Ascending aorta (tissue), 2 donors: ENCODE measurements around the gene DPP9. TPM values are rescaled to one million over a fixed set of nuclear protein-coding genes. Genes with fewer than 3 reads are reported as not detected.

Experiments
- DNase-seq, 2 donors: peaks; one replicate each; pipeline ENCODE4 v3.0.0-alpha.2; 2019; ENCODE audit warnings: low spot score in 2 of 2
- H3K27ac ChIP-seq, 2 donors: fragments of 200-600 bp; sonication (generic); one replicate each; pipeline ENCODE4 v1.5.1; 2016 to 2017; ENCODE audit warnings: mild to moderate bottlenecking in 1 of 2
- H3K27me3 ChIP-seq: fragments of 200-600 bp; sonication (generic); one replicate; pipeline ENCODE4 v1.5.1; 2017
- H3K36me3 ChIP-seq, 2 donors: fragments of 200-600 bp; sonication (generic); one replicate each; pipeline ENCODE4 v1.5.1; 2016
- H3K4me1 ChIP-seq, 2 donors: fragments of 200-600 bp; sonication (generic); one replicate each; pipeline ENCODE4 v1.5.1; 2016 to 2017; ENCODE audit warnings: mild to moderate bottlenecking in 1 of 2
- H3K4me3 ChIP-seq, 2 donors: fragments of 200-600 bp; sonication (generic); one replicate each; pipeline ENCODE4 v1.5.1; 2016 to 2017; ENCODE audit warnings: mild to moderate bottlenecking in 1 of 2
- H3K9me3 ChIP-seq, 2 donors: fragments of 200-600 bp; sonication (generic); one replicate each; pipeline ENCODE4 v1.5.1; 2016
- intact Hi-C: fragments of 100-400 bp; cut with DNase I; formaldehyde crosslinking; loops from one replicate; pipeline ENCODE4 v1.15.1; 2023
- total RNA-seq: library from RNA; depleted of rRNA; stranded (reverse); fragments of >200 nt; gene quantifications from one replicate; pipeline ENCODE4 v1.1.0, GENCODE V29; 2016
- TF ChIP-seq, protein P1 (sequence below), 3 experiments: fragments of 200-600 bp in 2 of 3; fragments of 450-650 bp in 1 of 3; sonication (generic) in 2 of 3; IDR thresholded peaks; one replicate each; pipeline ENCODE4 v1.5.1; 2016 to 2019; ENCODE audit warnings: antibody characterized with exemption in 3 of 3, mild to moderate bottlenecking in 1 of 3, moderate library complexity in 1 of 3

DPP9 gene
- total RNA-seq, 1 donor from 2014 or later, result 72.2 TPM

DNA sequence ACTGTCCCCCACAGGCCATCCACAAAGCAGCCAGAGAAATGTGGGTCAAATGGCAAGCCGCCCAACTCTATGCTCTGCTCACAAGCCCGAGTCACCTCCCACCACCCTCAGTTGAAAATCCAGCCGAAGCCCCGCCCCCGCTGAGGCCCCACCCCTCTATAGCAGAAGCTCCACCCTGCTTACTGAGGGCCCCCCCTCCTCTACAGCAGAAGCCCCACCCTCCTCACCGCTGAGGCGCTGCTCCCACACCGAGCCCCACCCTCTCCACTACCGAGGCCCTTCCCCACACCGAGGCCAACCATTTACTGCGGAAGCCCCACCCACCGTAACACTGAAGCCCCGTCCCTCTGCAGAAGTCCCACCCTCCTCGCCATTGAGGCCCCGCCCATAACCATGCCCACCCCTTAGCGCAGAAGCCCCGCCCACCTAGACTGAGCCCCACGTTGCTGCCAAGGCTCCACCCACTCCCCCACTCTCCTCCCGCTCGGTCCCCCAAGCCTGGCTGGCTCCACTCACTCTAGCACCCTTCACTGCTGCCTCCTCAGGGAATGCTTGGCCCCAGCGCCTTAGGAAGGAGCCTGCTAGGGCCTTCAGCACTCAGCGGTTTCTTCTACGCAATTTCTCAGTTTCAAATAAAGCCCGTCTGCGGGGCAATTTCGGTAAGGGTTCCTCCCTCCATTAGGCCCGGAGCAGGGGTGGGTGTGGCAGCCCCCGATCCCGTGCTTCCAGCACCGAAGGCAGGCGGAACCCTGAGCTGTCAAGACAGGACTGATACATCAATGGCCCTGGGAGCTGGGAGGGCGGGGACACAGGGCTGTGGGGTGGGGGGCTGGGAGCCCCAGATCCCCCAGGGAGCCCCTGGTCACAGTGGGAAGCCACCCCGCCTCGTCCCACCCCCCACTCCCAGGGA, 44.5 kb downstream of the DPP9 start:
- H3K36me3 ChIP-seq, result peaks cover 72 to 84% of the 10 kb centered on the region in 2 donors
- H3K4me3 ChIP-seq, result no peak overlapping the region
- H3K9me3 ChIP-seq, result no peaks in the 10 kb centered on the region
- no peak overlapping the region for H3K27ac ChIP-seq
- intact Hi-C loops, result no loop called here
- H3K4me1 ChIP-seq, result no peaks in the 10 kb centered on the region
- no peaks in the 10 kb centered on the region for H3K27me3 ChIP-seq
- TF ChIP-seq, protein P1, sequence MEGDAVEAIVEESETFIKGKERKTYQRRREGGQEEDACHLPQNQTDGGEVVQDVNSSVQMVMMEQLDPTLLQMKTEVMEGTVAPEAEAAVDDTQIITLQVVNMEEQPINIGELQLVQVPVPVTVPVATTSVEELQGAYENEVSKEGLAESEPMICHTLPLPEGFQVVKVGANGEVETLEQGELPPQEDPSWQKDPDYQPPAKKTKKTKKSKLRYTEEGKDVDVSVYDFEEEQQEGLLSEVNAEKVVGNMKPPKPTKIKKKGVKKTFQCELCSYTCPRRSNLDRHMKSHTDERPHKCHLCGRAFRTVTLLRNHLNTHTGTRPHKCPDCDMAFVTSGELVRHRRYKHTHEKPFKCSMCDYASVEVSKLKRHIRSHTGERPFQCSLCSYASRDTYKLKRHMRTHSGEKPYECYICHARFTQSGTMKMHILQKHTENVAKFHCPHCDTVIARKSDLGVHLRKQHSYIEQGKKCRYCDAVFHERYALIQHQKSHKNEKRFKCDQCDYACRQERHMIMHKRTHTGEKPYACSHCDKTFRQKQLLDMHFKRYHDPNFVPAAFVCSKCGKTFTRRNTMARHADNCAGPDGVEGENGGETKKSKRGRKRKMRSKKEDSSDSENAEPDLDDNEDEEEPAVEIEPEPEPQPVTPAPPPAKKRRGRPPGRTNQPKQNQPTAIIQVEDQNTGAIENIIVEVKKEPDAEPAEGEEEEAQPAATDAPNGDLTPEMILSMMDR (IDR thresholded peaks at IDR 0.05), result no peak
- no peak for DNase-seq

DNA sequence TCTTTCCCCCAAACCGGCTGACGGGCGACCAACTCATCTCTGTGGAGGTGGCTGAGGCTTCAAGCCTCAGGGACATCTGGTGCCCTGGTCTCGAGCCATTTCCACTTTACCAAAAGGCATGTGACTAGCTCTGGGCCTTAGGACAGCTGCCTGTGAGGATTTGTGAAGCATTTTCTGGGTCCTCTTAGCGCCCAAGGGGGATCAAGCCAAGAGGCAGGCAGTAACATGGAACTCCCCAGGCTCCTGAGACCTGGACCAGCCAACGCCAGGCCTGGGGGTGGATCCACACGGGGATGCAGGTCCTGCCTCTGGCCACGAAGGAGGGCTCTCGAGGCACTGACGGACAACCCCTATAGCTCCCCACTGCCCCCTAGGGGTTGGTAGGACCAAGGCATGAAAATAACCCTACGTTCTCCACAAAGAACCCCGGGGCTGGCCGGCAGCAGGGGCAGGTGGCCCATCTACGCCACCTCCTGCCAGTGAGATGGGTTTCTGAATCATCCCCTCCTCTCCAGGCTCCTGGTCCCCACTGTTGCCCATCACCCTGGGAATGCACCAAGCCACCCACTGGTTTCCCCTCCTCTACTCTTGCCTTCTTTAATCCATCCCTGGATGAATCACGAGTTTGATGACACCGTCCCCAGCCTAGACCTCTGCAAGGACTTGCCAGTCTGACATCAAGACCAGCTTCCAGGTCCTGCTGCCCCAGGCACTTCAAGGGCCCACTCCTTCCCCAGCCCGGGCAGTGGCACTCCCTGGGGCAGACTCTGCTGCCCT, 46.5 kb downstream of the DPP9 start:
- Histone ChIP-seq H3K36me3 (peaks cover 52 to 64% of the 10 kb centered on the region in 2 donors), H3K4me3 (no peak overlapping the region)
- DNase-seq, result no peak

DNA sequence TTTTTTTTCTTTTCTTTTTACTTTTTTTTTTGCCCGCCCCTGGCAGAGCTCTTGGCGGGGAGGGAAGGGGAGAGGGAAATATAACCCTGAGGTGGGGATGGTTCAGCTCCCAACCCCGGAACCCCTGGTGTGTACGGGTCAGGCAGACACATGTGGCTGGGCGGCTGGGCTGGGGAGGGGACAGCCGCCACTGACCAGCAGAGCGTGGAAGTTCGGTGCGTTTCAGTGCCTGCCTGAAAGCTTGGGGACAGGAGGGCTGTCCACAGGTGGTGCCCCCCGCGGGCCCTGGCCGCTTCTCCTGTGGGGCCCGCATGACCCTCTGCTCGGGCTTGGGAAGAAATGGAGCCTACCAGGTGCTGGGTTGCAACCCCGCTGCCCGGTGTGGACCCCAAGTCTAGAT, 48.3 kb downstream of the DPP9 start:
- peaks cover 40 to 47% of the 10 kb centered on the region in 2 donors for H3K36me3 ChIP-seq
- no peak overlapping the region for H3K27ac ChIP-seq
- TF ChIP-seq, protein P1 (IDR thresholded peaks at IDR 0.05), result no peak
- DNase-seq, result no peak
- no peaks in the 10 kb centered on the region for H3K4me1 ChIP-seq
- H3K27me3 ChIP-seq, result no peaks in the 10 kb centered on the region
- H3K4me3 ChIP-seq, result no peak overlapping the region
- intact Hi-C loops, result no loop called here
- H3K9me3 ChIP-seq, result no peaks in the 10 kb centered on the region

More for the DNA sequence above, 46.5 kb downstream of the DPP9 start:
- no peaks in the 10 kb centered on the region for H3K9me3 ChIP-seq
- TF ChIP-seq, protein P1 (IDR thresholded peaks at IDR 0.05), result peak in 2 of 3 experiments; percentile 26 to 31
- no peak overlapping the region for H3K27ac ChIP-seq
- H3K27me3 ChIP-seq, result no peaks in the 10 kb centered on the region
- no peaks in the 10 kb centered on the region for H3K4me1 ChIP-seq
- intact Hi-C loops, result no loop called here

DNA sequence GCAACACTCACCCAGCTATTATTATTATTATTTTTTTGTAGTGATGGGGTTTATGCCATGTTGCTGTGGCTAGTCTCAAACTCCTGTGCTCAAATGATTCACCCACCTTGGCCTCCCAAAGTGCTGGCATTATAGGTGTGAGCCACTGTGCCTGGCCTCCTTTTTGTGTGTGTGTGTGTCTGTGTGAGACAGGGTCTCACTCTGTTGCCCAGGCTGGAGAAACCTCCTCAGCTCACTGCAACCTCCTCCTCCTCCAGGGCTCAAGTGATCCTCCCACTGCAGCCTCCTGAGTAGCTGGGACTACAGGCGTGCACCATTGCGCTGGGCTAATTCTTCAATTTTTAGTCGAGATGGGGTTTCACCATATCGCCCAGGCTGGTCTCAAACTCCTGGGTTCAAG, 49.9 kb downstream of the DPP9 start:
- H3K27ac ChIP-seq, result no peak overlapping the region
- TF ChIP-seq, protein P1 (IDR thresholded peaks at IDR 0.05), result no peak
- intact Hi-C loops, result no loop called here
- H3K27me3 ChIP-seq, result no peaks in the 10 kb centered on the region
- H3K9me3 ChIP-seq, result no peaks in the 10 kb centered on the region
- DNase-seq, result no peak
- H3K4me3 ChIP-seq, result no peak overlapping the region
- peaks cover 27 to 35% of the 10 kb centered on the region in 2 donors for H3K36me3 ChIP-seq
- peaks cover 0 to 8% of the 10 kb centered on the region in 2 donors for H3K4me1 ChIP-seq

DNA sequence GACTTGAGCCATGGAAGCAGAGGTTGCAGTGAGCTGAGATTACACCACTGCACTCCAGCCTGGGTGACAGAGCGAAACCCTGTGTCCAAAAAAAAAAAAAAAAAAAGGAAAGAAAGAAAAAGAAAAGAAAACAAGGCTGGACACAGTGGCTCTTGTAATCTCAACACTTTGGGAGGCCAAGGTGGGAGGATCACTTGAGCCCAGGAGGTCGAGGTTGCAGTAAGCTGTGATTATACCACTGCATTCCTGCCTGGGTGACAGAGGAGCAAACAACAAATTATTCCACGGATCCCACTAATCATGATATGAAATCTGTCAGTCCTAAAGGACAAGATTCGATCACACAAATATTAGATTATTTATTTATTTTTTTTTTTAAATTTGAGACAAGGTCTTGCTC, 50.4 kb downstream of the DPP9 start:
- intact Hi-C loops, result no loop called here
- no peaks in the 10 kb centered on the region for H3K27me3 ChIP-seq
- peaks cover 23 to 32% of the 10 kb centered on the region in 2 donors for H3K36me3 ChIP-seq
- H3K4me3 ChIP-seq, result no peak overlapping the region
- H3K4me1 ChIP-seq, result peaks cover 0 to 12% of the 10 kb centered on the region in 2 donors
- DNase-seq, result no peak
- H3K27ac ChIP-seq, result no peak overlapping the region
- TF ChIP-seq, protein P1 (IDR thresholded peaks at IDR 0.05), result no peak
- H3K9me3 ChIP-seq, result no peaks in the 10 kb centered on the region
